Measurements from ENCODE around the gene PTPN13. TPM values are rescaled to one million over a fixed set of nuclear protein-coding genes. Genes with fewer than 3 reads are reported as not detected.
"Not testable (repeated sequence)": the region's sequence is repeated elsewhere in the genome, so short reads cannot be mapped to it uniquely, and the experiment has no call there.

PTPN13 gene
- total RNA-seq, 4 donors from 2014 or later = 97.3 to 146 (median 125) TPM

DNA sequence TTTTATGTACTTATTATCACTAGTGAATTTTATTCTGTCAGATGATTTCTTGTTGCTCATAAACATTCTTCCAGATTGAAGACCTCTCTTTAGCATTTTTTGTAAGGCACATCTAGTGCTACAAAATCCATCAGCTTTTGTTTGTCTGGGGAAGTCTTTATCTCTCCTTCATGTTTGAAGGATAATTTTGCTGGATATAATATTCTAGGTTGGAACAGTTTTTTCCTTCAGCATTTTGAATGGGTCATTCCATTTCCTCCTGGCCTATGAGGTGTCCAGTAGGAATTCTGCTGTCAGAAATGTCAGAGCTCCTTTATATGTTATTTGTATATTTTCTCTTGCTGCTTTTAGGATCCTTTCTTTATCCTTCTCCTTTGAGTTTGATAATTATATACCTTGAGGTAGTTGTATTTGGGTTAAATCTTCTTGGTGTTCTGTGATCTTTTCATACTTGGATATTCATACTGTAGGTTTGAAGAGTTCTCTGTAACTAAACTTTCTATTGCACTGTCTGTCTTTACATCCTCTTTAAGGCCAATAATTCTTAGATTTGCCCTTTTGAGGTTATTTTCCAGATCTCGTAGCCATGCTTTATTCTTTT lies 58.3 kb downstream of the PTPN13 start:
- Histone ChIP-seq H3K36me3 (peaks cover 2% of the 10 kb centered on the region), H3K27ac (no peak overlapping the region), H3K27me3 (no peaks in the 10 kb centered on the region), H3K9me3 (peaks cover 19% of the 10 kb centered on the region), H3K4me3 (no peak overlapping the region), H3K4me1 (no peaks in the 10 kb centered on the region)
- 97% methylated on average over 1 of the region's 1 CpG for WGBS
- TF ChIP-seq POLR2A (IDR thresholded peaks at IDR 0.05) = no peak
- no peak for TF ChIP-seq EP300 (IDR thresholded peaks at IDR 0.05)
- TF ChIP-seq, protein P1, sequence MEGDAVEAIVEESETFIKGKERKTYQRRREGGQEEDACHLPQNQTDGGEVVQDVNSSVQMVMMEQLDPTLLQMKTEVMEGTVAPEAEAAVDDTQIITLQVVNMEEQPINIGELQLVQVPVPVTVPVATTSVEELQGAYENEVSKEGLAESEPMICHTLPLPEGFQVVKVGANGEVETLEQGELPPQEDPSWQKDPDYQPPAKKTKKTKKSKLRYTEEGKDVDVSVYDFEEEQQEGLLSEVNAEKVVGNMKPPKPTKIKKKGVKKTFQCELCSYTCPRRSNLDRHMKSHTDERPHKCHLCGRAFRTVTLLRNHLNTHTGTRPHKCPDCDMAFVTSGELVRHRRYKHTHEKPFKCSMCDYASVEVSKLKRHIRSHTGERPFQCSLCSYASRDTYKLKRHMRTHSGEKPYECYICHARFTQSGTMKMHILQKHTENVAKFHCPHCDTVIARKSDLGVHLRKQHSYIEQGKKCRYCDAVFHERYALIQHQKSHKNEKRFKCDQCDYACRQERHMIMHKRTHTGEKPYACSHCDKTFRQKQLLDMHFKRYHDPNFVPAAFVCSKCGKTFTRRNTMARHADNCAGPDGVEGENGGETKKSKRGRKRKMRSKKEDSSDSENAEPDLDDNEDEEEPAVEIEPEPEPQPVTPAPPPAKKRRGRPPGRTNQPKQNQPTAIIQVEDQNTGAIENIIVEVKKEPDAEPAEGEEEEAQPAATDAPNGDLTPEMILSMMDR (IDR thresholded peaks at IDR 0.05) = no peak
- TF ChIP-seq POLR2AphosphoS5 (IDR thresholded peaks at IDR 0.05) = no peak
- no peak for DNase-seq (ENCODE audit: low spot score in 2 of 2)

DNA sequence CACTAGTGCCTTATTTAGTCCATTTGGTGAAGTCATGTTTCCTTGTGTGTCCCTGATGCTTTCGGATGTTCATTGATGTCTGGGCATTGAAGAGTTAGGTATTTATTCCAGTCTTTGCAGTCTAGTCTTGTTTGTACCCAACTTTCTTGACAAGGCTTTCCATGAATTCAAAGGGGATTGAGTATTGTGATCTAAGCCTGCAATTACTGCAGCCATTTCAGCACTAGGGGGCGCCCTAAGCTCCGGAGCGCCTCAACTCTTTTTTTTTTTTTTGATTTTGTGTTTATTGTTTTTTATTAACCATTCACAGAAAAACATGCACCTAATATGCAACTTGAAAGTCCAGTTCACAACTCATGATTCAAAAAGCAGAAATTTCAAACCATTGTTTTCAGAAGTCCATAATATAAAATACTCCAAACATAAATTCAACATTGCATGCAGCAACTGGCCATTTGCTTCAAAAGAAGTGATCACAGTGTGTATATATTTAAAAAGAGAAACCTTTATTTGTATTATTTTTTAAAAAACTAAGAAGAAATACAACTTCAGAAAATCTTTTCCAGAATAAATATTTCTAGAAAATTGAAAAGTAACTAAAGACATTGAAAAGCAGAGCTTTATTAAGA lies 59.2 kb downstream of the PTPN13 start:
- Histone ChIP-seq H3K27me3 (no peaks in the 10 kb centered on the region), H3K36me3 (peaks cover 2% of the 10 kb centered on the region), H3K4me1 (no peaks in the 10 kb centered on the region), H3K4me3 (no peak overlapping the region), H3K27ac (no peak overlapping the region), H3K9me3 (peaks cover 19% of the 10 kb centered on the region)
- TF ChIP-seq, protein P1 (IDR thresholded peaks at IDR 0.05) = no peak
- TF ChIP-seq EP300 (IDR thresholded peaks at IDR 0.05) (no peak), POLR2A (IDR thresholded peaks at IDR 0.05) (no peak), POLR2AphosphoS5 (IDR thresholded peaks at IDR 0.05) (no peak)
- no peak for DNase-seq (ENCODE audit: low spot score in 2 of 2)
- WGBS = 84% methylated on average over 4 of the region's 4 CpGs

DNA sequence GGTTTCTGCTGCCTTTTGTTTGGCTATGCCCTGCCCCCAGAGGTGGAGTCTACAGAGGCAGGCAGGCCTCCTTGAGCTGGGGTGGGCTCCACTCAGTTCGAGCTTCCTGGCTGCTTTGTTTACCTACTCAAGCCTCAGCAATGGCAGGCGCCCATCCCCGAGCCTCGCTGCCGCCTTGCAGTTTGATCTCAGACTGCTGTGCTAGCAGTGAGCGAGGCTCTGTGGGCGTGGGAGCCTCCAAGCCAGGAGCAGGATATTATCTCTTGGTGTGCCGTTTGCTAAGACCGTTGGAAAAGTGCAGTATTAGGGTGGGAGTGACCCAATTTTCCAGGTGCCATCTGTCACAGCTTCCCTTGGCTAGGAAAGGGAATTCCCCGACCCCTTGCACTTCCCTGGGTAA lies 62.7 kb downstream of the PTPN13 start:
- no CpG with 5 or more reads among the region's 10 CpGs for WGBS
- DNase-seq (ENCODE audit: low spot score in 2 of 2) = not testable (repeated sequence)

DNA sequence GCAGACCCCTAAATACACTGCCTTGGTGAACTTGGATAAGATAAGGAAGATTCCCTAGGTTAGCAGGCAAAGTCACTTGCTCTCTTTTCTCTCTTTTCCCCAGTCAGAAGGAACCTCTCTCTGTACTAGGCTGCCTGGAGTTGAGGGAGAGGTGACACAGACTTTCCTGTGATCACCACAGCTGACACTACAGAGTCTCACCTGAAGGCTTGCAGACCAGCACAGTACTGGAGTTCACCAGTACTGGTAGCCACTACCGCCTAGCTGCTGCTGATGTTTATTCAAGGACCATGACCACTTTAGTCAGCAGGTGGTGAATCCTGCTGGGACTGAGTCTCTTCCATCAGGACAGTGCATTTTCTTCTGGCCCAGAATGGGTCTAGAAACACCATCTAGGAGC lies 63.3 kb downstream of the PTPN13 start:
- Histone ChIP-seq H3K36me3 (peaks cover 2% of the 10 kb centered on the region), H3K27me3 (no peaks in the 10 kb centered on the region), H3K27ac (no peak overlapping the region), H3K4me3 (no peak overlapping the region), H3K9me3 (peaks cover 9% of the 10 kb centered on the region), H3K4me1 (peaks cover 10% of the 10 kb centered on the region)
- TF ChIP-seq EP300 (IDR thresholded peaks at IDR 0.05) (no peak), POLR2AphosphoS5 (IDR thresholded peaks at IDR 0.05) (no peak), POLR2A (IDR thresholded peaks at IDR 0.05) (no peak)
- TF ChIP-seq, protein P1 (IDR thresholded peaks at IDR 0.05) = no peak
- DNase-seq (ENCODE audit: low spot score in 2 of 2) = no peak
- WGBS = 100% methylated on average over 1 of the region's 1 CpG

More for the DNA sequence above, 62.7 kb downstream of the PTPN13 start:
- peaks cover 15% of the 10 kb centered on the region for H3K9me3 ChIP-seq
- not testable (repeated sequence) for H3K36me3 ChIP-seq, H3K4me1 ChIP-seq, H3K27me3 ChIP-seq, H3K27ac ChIP-seq, H3K4me3 ChIP-seq

DNA sequence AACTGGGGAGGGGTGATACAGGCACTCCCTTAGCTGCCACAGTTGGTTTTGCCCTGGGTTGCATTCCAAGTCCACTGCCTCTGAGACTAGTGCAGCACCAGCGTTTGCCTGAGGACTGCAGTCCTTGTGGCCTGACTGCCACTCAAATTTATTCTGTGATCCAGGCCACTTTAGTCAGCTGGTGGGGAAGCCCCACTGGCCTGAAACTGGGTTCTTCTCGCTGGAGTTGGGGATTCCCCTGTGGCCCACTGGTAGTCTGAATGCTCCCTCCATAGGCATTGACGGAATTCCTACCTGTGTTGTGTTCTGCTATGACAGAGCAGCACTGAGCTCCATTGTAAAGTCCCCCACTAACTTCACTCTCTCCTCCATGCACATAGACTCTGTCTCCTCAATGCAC lies 63.8 kb downstream of the PTPN13 start:
- no peak for TF ChIP-seq EP300 (IDR thresholded peaks at IDR 0.05)
- TF ChIP-seq POLR2AphosphoS5 (IDR thresholded peaks at IDR 0.05) = no peak
- TF ChIP-seq, protein P1 (IDR thresholded peaks at IDR 0.05) = no peak
- no peak for TF ChIP-seq POLR2A (IDR thresholded peaks at IDR 0.05)
- Histone ChIP-seq H3K4me1 (peaks cover 10% of the 10 kb centered on the region), H3K27me3 (no peaks in the 10 kb centered on the region), H3K36me3 (peaks cover 2% of the 10 kb centered on the region), H3K9me3 (peaks cover 6% of the 10 kb centered on the region), H3K4me3 (no peak overlapping the region), H3K27ac (no peak overlapping the region)
- 89% methylated on average over 1 of the region's 3 CpGs for WGBS
- DNase-seq (ENCODE audit: low spot score in 2 of 2) = no peak
